NCI-H345 treated with DMSO at 0.1 percent for 48 hours (cell line): ENCODE results near the gene PDE11A.
"Not testable (repeated sequence)": the region's sequence is repeated elsewhere in the genome, so short reads cannot be mapped to it uniquely, and the experiment has no call there.

ENCODE experiments used
- DNase-seq: peaks from one replicate; lab custom pipeline; 2025; ENCODE audit not compliant: unreplicated experiment; lab: John Stamatoyannopoulos, UW

Gene PDE11A

DNA sequence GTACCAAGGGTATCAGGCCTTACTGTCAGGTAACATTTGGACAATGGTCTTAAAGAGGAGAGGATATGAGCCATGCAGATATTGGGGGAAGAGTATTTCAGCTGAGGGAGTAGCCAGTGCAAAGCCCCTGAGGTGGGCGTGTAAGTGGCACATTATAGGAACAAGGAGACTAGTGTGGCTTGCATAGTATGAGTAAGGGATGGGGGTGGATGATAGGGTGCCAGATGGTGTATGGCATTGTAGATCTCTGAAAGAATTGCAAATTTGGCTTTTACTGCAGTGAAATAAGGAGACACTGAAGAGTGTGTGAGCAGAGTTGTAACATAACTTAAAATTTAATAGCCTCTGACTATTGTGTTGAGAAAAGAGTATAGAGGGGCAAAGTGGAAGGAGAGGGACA, 244.0 kb downstream of the PDE11A start:
- DNase-seq: no peak

DNA sequence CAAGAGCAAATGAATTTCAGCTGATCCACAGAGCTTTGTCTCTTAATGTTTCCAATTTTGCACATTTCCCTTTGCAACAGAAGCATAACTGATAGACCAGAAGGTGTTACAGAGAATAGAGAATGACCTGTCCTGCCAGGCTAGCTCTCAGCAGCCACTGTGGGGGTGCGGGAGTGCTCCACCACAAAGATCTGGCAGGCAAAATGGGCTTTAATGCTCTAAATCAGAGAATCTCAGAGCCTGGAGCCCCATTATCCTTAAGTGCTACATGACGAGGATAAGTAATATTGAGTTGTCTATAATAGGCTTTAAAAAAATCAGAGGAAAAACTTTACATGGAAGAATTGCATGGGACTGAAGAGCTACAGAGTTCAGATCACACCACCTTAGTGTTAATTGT, 245.7 kb downstream of the PDE11A start:
- no peak for DNase-seq

DNA sequence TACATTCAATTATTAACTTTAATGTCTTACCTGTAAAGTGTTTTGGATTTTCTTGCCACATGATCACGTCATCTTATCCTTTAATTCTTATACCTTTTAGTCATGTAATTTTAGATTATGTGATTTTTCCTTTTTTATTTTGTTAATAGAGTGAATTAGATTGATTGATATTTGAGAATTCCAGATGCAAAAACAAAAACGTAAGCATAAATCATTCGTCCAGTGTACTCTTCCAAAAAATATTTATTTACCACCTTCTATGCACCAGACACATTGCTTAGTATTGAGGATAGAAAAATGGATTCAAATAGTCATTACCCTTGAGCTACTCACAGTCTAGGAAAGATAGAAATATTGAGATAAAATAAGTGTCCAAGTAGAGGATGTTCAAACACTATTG, 249.6 kb downstream of the PDE11A start:
- DNase-seq: no peak

DNA sequence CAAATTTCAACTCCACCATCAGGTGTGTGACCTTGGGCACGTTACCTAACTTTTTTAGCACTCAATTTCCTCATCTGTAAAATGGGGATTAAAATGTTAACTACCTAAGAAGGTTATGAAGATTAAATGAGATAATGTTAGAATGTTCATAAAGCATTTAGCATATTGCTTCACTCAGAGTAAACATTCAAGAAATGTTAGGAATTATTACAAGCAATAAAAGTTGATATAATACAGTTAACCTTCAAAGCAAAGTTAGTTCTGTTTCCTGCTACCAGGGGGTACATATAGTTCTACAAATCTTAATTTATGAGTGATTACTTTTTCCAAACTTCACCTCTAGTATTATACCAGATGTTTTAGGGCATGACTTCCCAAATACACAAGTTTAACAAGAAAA, 254.2 kb downstream of the PDE11A start:
- DNase-seq: no peak

DNA sequence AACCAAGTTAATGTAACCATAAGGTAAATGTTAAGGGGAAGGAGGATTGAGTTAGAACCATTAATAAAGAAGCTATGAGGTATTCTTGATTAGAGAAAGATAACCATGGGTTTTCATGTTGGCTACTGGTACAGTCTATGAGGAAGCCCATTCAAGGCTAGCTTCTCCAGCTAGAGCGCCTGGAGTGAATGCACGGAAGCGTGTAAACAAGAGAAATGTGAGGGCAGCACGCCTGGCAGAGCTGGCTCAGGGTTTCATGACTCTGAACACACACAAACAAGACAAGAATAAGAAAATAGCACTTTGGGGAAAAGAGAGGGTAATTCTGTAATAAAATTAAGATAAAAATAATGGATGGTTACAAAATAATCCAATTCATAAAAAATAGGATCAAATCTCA, 255.3 kb downstream of the PDE11A start:
- no peak for DNase-seq

DNA sequence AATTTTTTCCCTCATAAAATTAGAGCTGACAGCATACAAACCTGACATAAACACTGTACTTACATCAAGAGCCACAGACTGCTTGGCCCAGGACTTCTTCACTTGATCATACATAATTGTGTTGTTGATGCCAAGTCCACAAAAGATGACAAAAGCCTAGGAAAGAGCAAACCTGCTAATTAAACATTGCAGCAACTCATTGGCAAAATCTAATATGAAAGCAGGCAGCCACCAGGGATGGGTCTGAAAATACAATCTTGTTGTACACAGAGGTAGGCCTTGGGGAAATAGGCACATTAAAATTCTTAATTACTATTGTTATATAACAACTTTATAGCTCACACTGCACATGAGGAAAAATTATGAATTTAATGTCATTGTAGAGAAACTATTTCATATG, 255.8 kb downstream of the PDE11A start:
- DNase-seq: no peak

DNA sequence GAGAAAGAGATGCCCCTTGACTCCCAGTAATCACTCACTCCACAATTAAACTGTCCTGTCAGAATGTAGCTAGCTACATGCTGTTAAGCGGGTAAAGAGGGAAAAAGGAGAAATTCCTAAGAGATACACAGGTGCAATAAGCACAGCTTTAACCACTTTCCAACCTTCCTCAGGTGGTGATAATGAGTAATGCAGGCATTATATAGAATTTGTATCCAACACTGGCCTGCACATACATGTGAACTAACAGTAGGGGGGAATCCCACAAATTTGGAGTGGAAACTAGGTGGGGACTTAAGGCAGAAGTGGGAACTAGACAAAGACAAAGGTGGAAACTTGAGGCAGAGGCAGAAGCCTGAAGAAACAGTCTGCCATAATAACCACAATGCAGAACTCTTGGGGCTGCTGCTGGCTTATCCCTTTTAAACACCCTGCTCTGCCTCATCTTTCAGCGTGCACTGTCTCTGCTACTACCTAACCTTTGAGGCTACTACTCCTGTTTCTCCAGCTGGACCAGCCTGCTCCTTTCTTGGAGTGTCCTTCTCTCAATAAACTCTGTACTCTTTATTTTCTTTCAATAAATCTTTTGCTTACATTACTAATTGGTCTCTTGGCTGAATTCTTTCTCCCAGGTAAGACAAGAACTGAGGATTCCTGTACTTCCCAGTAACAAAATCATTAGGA, 259.7 kb downstream of the PDE11A start:
- DNase-seq: no peak

DNA sequence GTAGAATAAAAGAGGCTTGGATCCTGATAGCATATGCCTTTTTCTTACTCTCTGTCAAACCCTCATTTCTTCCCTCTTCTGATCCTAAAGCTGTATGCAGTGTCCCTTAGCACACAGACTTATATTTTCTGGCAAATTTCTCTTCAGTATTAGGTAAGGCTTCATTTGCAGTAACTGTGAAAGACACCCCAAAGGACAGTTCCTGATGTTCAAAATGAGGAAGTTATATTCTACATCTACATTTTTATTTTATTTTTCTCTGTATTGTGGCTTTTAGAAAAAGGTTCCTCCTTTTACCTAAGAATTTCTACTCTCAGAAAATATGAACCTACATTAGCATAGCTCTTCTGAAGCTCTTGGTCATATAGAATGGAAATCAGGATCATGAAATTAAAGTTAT, 261.7 kb downstream of the PDE11A start:
- no peak for DNase-seq

DNA sequence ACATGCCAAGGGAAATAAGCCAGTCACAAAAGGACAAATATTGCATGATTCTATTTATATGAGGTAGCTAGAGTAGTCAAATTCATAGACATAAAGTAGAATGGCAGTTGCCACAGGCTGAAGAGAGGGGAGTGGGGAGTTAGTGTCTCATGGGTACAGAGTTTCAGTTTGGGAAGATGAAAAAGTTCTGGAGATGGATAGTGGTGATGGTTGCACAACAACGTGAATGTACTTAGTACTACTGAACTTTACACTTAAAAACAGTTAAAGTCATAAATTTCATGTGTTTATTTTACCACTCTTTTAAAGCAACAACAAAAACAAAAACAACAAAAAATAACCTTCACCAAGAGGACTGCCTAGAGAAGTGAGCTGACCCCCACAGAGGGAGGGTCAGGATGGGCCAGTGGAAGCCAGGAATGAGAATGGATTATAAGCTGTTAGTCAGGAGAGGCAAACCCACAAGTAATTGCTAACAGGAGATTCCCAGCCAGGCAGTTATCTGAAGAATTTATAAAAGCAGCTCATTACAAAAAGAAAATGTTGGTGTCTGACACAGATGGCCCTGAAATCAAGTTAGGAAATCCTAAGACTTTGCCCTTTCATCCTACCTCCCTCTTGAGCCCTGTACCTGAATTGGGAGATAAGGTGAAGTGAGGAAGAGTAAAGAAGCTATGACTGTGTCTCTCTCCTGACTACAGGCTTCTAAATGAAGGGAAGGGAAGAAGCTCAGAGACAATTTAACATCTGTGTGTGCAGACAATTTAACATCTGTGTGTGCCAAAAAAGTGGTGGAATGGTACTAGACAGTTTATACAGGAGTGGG, 263.4 kb downstream of the PDE11A start:
- DNase-seq: no peak

DNA sequence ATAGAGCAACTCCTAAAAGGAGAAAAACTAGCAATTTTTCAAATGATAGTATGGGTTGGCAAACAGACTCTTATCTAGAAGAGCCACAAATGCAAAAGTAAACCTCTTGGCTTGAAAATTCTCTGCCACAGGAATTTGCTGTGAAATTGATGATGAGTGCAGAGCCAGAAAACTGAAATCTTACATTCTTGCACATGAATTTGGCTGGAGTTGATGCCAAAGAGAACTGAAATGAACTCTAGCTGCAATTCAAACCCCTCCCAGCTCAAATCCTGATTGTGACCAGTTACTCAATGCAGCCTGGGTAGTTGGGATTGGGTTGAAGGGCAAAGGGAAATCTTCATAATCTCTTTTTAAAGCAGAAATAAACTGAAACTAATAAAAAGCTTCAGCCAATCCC, 266.6 kb downstream of the PDE11A start:
- no peak for DNase-seq

DNA sequence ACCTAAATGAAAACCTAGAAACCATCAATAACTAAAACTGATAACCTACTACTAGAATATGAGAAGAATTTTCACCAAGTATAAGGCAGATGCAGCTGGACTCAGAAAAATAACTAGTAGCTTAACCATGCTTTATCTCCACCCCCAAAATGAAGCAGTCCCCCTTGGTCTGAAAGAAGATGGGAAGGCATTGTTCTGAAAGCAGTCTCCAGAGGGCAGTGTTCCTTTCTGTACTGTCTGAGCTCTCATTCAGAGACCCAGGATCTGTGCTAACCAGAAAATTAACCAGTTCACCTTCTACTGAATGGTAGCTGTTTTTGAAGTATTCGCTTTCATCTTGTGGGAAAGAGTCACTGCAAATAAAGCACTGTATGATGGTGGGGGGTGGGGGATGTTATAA, 273.0 kb downstream of the PDE11A start:
- no peak for DNase-seq

DNA sequence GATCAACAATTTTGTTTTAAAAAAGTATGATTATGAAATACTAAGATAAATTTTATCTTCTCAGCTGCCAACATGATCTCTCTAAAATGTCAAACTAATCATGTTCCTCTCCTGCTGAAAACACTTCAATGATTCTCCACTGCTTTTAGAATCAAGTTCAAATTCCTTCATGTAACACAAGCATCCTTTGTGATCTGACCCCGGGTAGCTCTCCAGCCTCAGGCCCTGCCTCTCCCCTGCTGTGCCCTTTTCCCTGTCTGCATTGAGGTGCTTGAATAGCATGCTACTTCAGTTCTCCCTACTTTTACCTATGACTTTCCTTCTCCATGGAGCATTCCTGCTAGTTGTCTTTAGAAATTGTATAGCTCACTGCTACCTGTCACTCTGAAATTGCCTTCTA, 274.8 kb downstream of the PDE11A start:
- no peak for DNase-seq

DNA sequence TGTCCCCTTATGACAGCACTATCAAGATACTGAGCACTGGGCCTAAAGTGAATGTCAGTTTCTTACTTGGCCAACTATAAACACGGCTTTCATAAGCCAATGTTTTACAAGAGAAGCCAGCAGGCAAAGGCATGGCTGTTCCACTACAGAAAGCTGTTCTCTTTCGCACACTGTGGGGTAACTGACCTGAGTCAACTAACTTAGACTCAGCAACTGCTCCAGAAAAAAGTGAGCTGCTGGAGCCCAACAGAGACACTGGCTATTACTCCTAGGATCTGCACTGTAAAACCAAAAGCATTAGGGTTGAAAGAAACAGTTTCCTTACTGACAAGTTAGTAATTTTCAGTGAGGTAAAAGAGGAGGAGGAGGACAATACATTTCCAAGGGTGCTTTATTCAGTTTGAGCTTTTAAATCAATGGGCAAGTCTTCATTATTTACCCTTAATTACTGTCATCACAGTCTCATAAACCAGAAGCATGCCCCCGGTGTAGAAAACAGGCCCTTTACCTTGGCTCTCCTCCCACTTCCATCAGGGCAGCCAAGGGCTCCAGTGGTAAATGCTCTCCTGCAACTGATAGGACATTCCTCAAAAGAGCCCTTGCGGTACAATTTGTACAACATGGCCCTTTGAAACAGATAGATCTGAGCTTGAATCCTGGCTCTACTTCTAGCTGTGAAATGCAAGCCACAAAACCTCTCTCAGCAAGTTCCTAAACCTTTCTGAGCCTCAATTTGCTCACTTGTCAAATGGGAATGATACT, 275.7 kb downstream of the PDE11A start:
- DNase-seq: no peak

DNA sequence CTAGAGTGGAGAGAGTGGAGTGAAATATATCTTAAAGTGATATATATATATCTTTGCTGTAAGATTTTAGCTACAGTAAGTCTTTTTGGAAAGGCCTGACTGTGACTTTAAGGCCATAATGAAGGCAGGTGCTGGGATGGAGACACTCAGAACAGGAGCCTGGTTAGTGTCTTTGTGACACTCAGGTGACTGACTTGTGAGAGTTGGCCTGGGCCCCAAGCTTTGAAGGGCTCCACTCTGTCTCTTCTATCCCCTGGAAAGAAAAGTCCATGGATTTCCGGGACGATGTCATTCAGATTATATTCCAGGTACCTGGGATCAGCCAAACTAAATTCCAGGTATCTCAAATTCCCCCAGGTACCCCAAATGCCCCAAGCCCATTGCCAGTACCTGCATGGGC, 276.6 kb downstream of the PDE11A start:
- DNase-seq: no peak

DNA sequence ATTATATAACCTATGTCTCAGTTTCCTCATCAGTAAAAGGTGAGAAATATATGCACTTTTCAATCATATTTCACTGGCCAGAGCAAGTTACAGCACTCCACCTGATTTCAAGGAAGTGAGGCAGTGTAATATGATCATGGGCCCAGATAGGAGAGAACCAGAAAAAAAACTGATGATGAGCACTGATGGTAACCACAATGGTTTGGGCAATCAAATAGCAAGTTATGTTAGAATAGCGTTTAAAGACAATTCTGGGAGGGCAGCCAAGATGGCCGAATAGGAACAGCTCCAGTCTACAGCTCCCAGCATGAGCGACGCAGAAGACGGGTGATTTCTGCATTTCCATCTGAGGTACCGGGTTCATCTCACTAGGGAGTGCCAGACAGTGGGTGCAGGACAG, 287.4 kb downstream of the PDE11A start:
- not testable (repeated sequence) for DNase-seq

DNA sequence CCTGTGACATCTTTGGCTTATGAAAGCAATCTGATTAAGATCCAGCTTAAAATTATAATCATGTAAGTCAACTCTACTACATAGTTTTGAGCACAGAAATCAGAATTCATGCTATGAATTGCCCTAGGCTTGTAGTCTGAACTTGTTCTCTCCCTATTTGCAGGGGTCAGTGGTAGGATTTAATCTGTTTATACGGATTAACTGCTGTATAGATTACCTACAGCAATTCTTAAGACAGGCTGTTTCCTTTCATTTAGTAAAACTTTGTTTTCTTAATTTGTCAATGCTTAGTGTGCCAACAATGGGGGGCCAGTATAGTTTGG, 287.9 kb downstream of the PDE11A start:
- DNase-seq: no peak

DNA sequence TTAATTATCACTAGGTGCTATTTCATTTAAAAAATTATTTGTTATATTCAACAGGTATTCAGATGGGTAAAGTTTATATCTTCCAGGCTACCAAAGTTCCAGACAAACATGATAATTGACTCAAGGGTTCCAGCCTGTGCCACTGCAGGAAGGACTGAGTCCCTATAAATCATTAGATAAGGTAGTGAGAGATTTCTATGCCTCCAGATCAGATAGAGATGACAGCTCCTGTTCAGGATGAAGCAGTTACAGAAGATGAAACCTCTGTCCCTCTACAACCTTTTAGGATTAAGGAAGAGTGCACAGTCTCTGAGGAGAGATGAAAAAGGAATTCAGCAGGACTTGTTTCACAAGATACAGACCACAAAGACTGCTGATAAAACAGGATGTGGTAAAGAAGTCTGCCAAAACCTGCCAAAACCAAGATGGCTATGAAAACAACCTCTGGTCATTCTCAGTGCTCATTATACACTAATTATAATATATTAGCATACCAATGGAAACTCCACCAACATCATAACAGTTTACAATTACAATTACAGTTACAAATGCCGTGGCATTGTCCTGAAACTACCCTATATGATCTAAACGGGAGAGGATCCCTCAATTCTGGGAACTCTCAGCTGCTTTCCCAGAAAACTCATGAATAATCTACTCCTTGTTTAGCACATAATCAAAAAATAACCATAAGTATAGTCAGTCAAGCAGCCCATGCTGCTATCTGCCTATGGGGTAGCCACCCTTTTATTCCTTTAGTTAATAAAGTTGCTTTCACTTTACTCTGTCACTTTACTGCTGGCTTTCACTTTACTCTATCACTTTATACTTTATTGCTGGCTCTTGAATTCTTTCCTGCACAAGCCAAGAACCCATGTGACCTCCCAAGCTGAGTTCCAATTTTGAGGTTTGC, 288.5 kb downstream of the PDE11A start:
- no peak for DNase-seq

DNA sequence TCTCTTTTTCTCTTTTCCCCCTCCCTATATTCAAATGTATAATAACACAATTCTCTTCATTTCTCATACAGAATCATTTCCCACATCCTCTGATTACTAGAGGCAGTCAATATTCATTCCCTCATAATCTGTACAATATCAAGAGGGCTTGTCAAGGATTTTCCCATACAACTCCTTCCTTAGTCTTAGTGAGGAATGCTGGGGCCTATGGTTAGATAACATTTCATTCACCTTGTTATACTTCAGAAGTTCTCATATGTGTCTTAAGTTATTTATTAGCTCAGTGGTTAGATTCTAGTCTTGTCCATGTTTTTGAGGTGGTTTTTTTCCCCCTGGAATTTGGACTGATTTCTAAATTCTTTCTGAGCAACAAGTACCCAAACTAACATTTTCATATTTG, 289.5 kb downstream of the PDE11A start:
- DNase-seq: no peak

DNA sequence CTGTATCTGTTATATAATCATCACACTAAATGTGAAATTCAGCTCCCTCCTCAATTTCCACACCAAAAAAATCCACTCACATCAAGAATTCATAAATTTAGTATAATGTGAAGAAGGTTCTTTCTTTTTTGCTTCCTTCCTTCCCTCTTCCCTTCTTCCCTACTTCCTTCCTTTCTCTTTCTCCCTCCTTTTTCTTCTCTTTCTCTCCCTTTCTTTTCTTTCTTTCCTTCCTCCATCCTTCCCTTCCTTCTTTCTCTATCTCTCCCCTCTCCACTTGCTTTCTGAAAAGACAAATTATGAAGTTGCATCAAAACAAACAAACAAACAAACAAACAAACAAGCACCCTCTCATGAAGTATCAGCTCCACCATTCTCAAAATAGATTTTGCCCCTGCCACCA, 290.0 kb downstream of the PDE11A start:
- no peak for DNase-seq

DNA sequence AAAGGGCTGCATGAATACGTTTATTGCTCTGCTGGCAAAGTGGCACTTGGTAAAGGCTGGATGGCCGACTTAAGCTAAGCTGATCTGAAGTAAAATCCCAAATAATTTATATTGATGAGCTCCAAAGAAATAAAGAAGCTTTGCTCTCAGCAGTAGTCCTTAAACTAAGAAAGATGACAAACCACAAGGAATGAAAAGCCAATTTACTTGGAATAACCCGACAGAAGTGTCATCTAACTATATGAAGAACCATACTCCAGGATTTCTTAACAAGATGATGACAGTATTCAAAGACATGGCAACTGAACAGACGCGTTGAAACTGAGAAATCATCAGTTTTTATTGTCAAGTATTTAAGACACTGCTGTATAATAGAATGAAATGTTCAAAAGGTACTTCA, 294.1 kb downstream of the PDE11A start:
- no peak for DNase-seq

DNA sequence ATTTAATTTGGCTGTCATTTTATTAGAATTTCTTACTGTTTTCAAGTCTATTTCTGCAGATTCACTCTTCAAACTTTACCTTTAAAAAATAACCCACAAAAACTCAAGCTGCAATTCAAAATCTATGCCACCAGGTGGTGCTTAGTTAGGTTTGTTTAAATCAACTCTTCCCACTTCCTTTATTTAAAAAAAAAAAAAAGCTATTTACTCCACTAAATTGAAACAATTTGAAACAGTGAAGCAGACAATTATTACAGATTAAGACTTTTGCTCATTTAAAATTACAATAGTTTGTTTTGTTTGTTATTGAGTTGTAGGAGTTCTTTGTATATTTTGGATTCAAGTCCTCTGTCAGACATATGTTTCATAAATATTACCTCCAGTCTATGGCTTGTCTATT, 300.0 kb downstream of the PDE11A start:
- DNase-seq: peak; percentile 13
